GM21515 (cell line): ENCODE measurements around the gene ZNF677.
"Not testable (repeated sequence)": the region's sequence is repeated elsewhere in the genome, so short reads cannot be mapped to it uniquely, and the experiment has no call there.

Experiments used
- ATAC-seq: cut with Tn5 transposase; IDR thresholded peaks from one replicate; pipeline ENCODE4 v1.9.1; 2021; ENCODE audit not compliant: unreplicated experiment

The ZNF677 gene

GRCh38 chr19:53193535-53194222, 61.0 kb downstream of the ZNF677 start:
- no peak for ATAC-seq

GRCh38 chr19:53192771-53193534, 61.7 kb downstream of the ZNF677 start, which contains the start of gene ZNF665:
ZNF665 (minus strand) TSS chr19:53193358; CDS start chr19:53182898, 10,460 bp downstream.
- ATAC-seq = no peak

GRCh38 chr19:53190253-53190652, 64.4 kb downstream of the ZNF677 start:
- no peak for ATAC-seq

GRCh38 chr19:53189691-53190198, 64.9 kb downstream of the ZNF677 start:
- not testable (repeated sequence) for ATAC-seq
